AG04450 (cell line): ENCODE results near the gene ULK4. TPM values are rescaled to one million over a fixed set of nuclear protein-coding genes. Genes with fewer than 3 reads are reported as not detected.
"Not testable (repeated sequence)": the region's sequence is repeated elsewhere in the genome, so short reads cannot be mapped to it uniquely, and the experiment has no call there.

Experiments
- CTCF ChIA-PET: fragments of 300-600, 350-600 bp; formaldehyde crosslinking; extraction: SDS; loops from one replicate; lab custom pipeline; 2022; ENCODE audit warnings: antibody characterized with exemption, inconsistent platforms; lab: Charles Lee
- POLR2A ChIA-PET: fragments of 350-600 bp; formaldehyde crosslinking; extraction: SDS; loops from one replicate; lab custom pipeline; 2021; ENCODE audit warnings: antibody characterized with exemption, inconsistent platforms; lab: Yijun Ruan, JAX
- DNase-seq: peaks from one replicate; pipeline ENCODE4 v3.0.0-alpha.2; 2011; ENCODE audit warnings: low read depth, low spot score
- H3K27ac ChIP-seq: one replicate; pipeline ENCODE4 v1.5.1; 2012; ENCODE audit warnings: low read depth, low read length, control low read depth
- H3K27me3 ChIP-seq: one replicate; pipeline ENCODE4 v1.6.0; 2012; ENCODE audit warnings: low read length; ENCODE audit not compliant: control insufficient read depth, insufficient read depth
- H3K4me3 ChIP-seq: 2 replicates; pipeline ENCODE4 v1.5.1; 2011; ENCODE audit warnings: mild to moderate bottlenecking, low read depth, low read length, control low read depth
- H3K9me3 ChIP-seq: 2 replicates; pipeline ENCODE4 v1.5.1; 2012; ENCODE audit warnings: low read length; ENCODE audit not compliant: control insufficient read depth, insufficient read depth
- CTCF ChIP-seq: IDR thresholded peaks from 2 replicates; pipeline ENCODE4 v1.5.1; 2011; ENCODE audit warnings: low read depth, low read length, control low read depth, inconsistent platforms
- polyA plus RNA-seq: library from polyadenylated mRNA; depleted of rRNA; stranded (reverse); fragments of >200 nt; gene quantifications from 2 replicates; pipeline ENCODE4 v1.2.3, GENCODE V29; 2011

The ULK4 gene
- polyA plus RNA-seq, 1 experiment, result 3.7 TPM

GRCh38 chr3:41991437-41991836 is 29.5 kb upstream of the ULK4 start:
- CTCF ChIA-PET, result no interaction called here
- TF ChIP-seq CTCF, result no peak
- no peak for DNase-seq
- H3K4me3 ChIP-seq, result no peak overlapping the region
- H3K27ac ChIP-seq, result no peak overlapping the region
- H3K9me3 ChIP-seq, result no peaks in the 10 kb centered on the region; the same call in 1 of the 2 replicates
- no peaks in the 10 kb centered on the region for H3K27me3 ChIP-seq
- POLR2A ChIA-PET, result no interaction called here

- ChIA-PET POLR2A (no interaction called here), CTCF (no interaction called here)
- H3K27ac ChIP-seq, result no peak overlapping the region
- H3K4me3 ChIP-seq, result no peak overlapping the region
- H3K9me3 ChIP-seq, result no peaks in the 10 kb centered on the region; the same call in 1 of the 2 replicates
- no peak for DNase-seq
- H3K27me3 ChIP-seq, result no peaks in the 10 kb centered on the region
- no peak for TF ChIP-seq CTCF
Observed at GRCh38 chr3:41989518-41989917, 27.6 kb upstream of the ULK4 start.

GRCh38 chr3:41987627-41988026 is 25.7 kb upstream of the ULK4 start:
- DNase-seq, result no peak
- ChIA-PET POLR2A (no interaction called here), CTCF (interaction anchor here (0.6 kb wide), 1 partner anchor 29 kb away, joined by 3 read pairs; no protein-coding TSS in a partner anchor)
- Histone ChIP-seq H3K4me3 (no peak overlapping the region), H3K9me3 (no peaks in the 10 kb centered on the region; the same call in 1 of the 2 replicates), H3K27ac (no peak overlapping the region), H3K27me3 (no peaks in the 10 kb centered on the region)
- no peak for TF ChIP-seq CTCF

DNA sequence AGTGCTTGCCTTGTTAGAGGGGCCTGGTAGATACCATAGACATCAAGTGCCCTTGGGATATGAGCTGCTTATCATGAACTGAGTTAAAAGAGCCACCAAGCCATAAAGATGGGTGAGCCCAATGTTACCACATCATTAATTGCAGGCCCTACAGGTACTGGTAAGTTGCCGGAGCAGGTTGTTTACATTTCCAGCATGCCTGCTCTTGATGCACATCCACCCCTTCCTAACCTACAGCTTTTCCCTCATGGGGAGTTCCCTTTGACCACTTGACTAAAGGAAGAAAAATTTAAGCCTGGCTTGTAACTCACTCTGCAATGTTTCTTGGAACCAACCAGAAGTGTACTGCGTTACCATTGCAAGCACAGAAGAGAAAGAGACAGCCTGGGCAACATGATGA is 24.7 kb upstream of the ULK4 start:
- no peak for DNase-seq
- CTCF ChIA-PET, result no interaction called here
- no peak overlapping the region for H3K27ac ChIP-seq
- POLR2A ChIA-PET, result no interaction called here
- no peak for TF ChIP-seq CTCF
- H3K9me3 ChIP-seq, result no peaks in the 10 kb centered on the region; the same call in 1 of the 2 replicates
- no peaks in the 10 kb centered on the region for H3K27me3 ChIP-seq
- H3K4me3 ChIP-seq, result no peak overlapping the region

DNA sequence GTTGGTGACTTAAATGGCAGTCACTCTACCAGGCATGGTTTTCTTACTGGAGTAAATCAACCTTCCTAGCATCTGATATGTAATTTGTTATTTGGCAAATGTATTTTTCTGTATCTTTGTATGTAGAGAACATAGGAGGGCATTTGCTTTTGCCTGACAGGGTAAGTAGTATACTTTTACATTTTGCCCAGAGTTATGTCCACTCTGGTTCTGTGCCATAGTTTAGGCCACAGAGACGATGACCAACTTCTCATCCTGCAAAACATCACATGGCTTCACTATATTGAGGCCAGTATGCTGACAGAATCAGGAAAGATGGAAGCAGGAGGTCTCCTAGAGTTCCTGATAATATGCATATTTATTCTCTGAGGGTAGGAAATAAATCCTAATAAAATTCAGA is 23.1 kb upstream of the ULK4 start:
- Histone ChIP-seq H3K27me3 (no peaks in the 10 kb centered on the region), H3K27ac (no peak overlapping the region), H3K4me3 (no peak overlapping the region), H3K9me3 (no peaks in the 10 kb centered on the region; the same call in 1 of the 2 replicates)
- POLR2A ChIA-PET, result no interaction called here
- CTCF ChIA-PET, result no interaction called here
- TF ChIP-seq CTCF, result no peak
- no peak for DNase-seq

DNA sequence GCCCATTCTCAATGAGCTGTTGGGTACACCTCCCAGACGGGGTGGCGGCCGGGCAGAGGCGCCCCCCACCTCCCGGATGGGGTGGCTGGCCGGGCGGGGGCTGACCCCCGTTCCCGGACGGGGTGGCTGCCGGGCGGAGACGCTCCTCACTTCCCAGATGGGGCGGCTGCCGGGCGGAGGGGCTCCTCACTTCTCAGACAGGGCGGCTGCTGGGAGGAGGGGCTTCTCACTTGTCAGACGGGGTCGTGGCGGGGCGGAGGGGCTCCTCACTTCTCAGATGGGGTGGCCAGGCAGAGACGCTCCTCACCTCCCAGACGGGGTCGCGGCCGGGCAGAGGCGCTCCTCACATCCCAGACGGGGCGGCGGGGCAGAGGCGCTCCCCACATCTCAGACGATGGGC is 21.2 kb upstream of the ULK4 start:
- POLR2A ChIA-PET, CTCF ChIA-PET, H3K27ac ChIP-seq, H3K9me3 ChIP-seq, DNase-seq, H3K27me3 ChIP-seq, H3K4me3 ChIP-seq: not testable (repeated sequence)

GRCh38 chr3:41977401-41977800 is 15.5 kb upstream of the ULK4 start:
- H3K9me3 ChIP-seq, H3K27ac ChIP-seq, H3K4me3 ChIP-seq, DNase-seq, POLR2A ChIA-PET: not testable (repeated sequence)
- CTCF ChIA-PET, result interaction anchor here (0.7 kb wide), 1 partner anchor 122 kb away, joined by 3 read pairs; no protein-coding TSS in a partner anchor
- peaks cover 11% of the 10 kb centered on the region for H3K27me3 ChIP-seq
